ENCODE results near the gene LRFN3.

Gene LRFN3

DNA sequence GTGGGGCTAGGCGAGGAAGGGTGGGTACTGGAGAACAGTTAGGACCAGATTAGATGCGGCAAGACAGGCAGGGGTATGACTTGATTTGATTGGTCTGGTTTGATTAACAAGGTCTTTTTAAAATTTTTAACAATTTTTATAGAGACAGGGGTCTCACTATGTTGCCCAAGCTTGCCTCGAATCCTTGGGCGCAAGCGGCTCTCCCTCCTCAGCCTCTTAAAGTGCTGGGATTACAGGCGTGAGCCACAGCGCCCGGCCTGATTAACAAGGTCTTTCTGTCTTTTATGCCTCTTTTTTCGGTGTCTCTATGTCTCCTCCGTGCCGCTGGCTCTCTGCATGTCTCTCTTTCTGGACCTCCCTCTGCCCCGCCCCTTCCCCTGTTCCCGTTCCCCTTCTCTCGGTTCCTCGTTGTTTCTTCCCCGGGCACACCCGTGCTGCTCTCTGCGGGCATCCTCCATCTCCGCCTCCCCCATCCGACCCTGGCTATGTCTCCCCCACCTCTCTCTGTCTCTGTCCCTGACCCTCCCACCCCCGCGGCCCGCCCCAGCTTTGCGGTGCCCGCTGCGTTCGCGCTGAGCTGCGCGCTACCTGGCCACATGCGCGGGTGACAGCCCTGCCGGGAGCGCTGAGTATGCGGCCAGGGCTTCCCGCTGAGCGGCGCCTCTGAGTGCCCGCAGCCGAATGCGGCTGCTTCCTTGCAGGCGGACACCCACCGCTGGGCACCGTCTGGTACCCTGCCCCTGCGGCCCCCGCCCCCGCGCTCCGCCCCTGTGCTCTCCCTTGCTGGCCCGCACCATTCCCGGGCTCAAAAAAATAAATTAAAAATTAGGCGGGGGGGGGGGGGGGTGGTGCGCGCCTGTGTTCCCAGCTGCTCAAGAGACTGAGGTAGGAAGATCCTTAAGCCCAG is 50.7 kb downstream of the LRFN3 start:
- H3K9ac ChIP-seq (ENCODE audit: low read depth, low read length) = no peak overlapping the region
- peak overlapping the region; percentile 27 for H3K4me3 ChIP-seq (ENCODE audit: low read length)
- peaks cover 28% of the 10 kb centered on the region for H3K27me3 ChIP-seq (ENCODE audit: control insufficient read depth, insufficient read depth, low read length)

DNA sequence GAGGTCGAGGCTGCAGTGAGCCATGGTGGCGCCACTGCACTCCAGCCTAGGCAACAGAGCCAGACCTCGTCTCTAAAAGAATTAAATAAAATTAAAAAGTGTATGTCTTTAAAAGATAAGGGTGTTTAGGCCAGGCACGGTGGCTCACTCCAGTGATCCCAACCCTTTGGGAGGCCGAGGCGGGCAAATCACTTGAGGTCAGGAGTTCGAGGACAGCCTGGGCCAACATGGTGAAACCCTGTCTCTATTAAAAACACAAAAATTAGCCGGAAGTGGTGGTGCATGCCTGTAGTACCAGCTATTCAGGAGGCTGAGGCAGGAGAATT is 51.4 kb downstream of the LRFN3 start:
- Histone ChIP-seq H3K4me3 (ENCODE audit: low read length) (no peak overlapping the region), H3K4me2 (ENCODE audit: low read length) (no peak overlapping the region), H3K9me3 (replicated peaks; ENCODE audit: low read length) (no peaks in the 10 kb centered on the region), H3K27me3 (ENCODE audit: control insufficient read depth, insufficient read depth, low read length) (peaks cover 26% of the 10 kb centered on the region), H3K9ac (ENCODE audit: low read depth, low read length) (no peak overlapping the region), H3K36me3 (ENCODE audit: insufficient read depth, low read length) (no peaks in the 10 kb centered on the region), H3K4me1 (ENCODE audit: control insufficient read depth, insufficient read depth, low read length) (no peaks in the 10 kb centered on the region)

More for the DNA sequence above, 50.7 kb downstream of the LRFN3 start:
- H3K36me3 ChIP-seq (ENCODE audit: insufficient read depth, low read length) = no peaks in the 10 kb centered on the region
- H3K9me3 ChIP-seq (replicated peaks; ENCODE audit: low read length) = no peaks in the 10 kb centered on the region
- H3K4me1 ChIP-seq (ENCODE audit: control insufficient read depth, insufficient read depth, low read length) = no peaks in the 10 kb centered on the region
- H3K4me2 ChIP-seq (ENCODE audit: low read length) = peak overlapping the region; percentile 69

DNA sequence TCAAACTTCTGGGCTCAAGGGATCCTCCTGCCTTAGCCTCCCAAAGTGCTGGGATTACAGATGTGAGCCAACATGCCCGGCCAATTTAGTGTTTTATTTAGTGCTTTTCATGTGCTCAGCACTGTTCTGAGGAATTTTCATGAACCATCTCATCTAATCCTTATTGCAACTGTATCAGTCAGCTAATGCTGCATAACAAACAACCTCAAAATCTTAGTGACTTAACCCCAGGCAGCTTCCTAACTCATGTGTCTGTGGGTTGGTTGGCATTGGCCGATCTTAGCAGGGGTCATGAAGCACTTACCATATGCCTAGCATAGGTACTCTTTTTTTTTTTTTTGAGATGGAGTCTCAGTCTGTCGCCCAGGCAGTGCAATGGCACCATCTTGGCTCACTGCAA is 52.6 kb downstream of the LRFN3 start:
- no peak overlapping the region for H3K9ac ChIP-seq (ENCODE audit: low read depth, low read length)
- H3K36me3 ChIP-seq (ENCODE audit: insufficient read depth, low read length) = no peaks in the 10 kb centered on the region
- no peaks in the 10 kb centered on the region for H3K9me3 ChIP-seq (replicated peaks; ENCODE audit: low read length)
- no peak overlapping the region for H3K4me3 ChIP-seq (ENCODE audit: low read length)
- H3K27me3 ChIP-seq (ENCODE audit: control insufficient read depth, insufficient read depth, low read length) = peaks cover 25% of the 10 kb centered on the region
- H3K4me1 ChIP-seq (ENCODE audit: control insufficient read depth, insufficient read depth, low read length) = no peaks in the 10 kb centered on the region
- no peak overlapping the region for H3K4me2 ChIP-seq (ENCODE audit: low read length)

DNA sequence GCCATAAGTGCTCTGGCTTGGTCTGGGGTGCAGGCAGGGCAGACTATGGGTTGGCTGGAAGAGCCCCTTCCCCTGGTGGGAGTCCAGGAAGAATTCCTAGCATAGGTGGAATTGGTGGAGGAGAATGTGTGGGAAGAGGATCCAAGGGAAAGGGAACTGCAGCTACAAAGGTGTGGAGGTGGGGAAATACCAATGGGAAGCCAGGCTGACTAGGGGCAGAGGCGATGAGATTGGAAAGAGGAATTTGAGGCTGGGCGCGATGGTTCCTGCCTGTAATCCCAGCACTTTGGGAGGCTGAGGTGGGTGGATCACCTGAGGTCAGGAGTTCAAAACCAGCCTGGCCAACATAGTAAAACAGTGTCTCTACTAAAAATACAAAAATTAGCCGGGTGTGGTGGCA is 54.0 kb downstream of the LRFN3 start:
- Histone ChIP-seq H3K4me2 (ENCODE audit: low read length) (no peak overlapping the region), H3K36me3 (ENCODE audit: insufficient read depth, low read length) (no peaks in the 10 kb centered on the region), H3K9ac (ENCODE audit: low read depth, low read length) (no peak overlapping the region), H3K4me3 (ENCODE audit: low read length) (no peak overlapping the region), H3K27me3 (ENCODE audit: control insufficient read depth, insufficient read depth, low read length) (peaks cover 20% of the 10 kb centered on the region), H3K4me1 (ENCODE audit: control insufficient read depth, insufficient read depth, low read length) (peaks cover 5% of the 10 kb centered on the region), H3K9me3 (replicated peaks; ENCODE audit: low read length) (no peaks in the 10 kb centered on the region)

DNA sequence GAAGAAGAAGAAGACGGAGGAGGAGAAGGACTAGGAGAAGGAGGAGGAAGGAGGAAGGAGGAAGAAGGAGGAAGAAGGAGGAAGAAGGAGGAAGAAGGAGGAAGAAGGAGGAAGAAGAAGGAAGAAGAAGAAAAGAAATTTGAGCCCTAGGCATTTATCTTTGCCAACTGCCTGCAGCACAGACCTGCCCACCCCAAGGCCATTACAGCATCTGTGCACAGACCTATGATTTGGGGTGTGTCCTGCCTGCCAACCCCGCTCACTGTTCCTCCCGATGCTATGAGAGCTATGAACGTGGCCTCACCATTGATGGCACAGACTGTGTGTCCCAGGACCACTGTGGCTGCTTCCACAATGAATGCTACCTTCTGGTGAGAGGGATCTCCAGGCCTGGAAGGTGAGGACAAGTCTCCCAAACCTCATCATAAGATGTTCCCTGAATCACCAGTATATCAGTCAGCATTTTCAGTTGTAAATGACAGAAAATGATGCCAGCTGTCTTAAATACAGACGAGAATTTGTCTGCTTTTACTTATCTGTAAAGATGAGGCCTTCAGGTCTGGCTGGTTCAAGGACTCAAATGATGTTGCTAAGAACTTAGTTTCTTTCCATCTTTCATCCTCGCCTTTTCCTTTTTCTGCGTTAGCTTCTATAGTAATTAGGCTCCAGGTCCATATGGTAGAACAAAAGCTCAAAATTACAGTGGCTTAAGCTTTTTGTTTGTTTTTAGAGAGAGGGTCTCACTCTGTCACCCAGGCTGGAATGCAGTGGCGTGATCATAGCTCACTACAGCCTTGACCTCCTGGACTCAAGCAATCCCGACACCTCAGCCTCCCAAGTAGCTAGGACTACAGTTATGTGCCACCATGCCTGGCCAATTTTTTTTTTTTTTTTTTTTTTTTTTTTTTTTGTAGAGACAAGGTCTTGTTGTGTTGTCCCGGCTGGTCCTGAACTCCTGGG is 54.9 kb downstream of the LRFN3 start:
- Histone ChIP-seq H3K4me3 (ENCODE audit: low read length) (no peak overlapping the region), H3K4me1 (ENCODE audit: control insufficient read depth, insufficient read depth, low read length) (peaks cover 11% of the 10 kb centered on the region), H3K9me3 (replicated peaks; ENCODE audit: low read length) (no peaks in the 10 kb centered on the region), H3K4me2 (ENCODE audit: low read length) (no peak overlapping the region), H3K36me3 (ENCODE audit: insufficient read depth, low read length) (no peaks in the 10 kb centered on the region), H3K9ac (ENCODE audit: low read depth, low read length) (no peak overlapping the region), H3K27me3 (ENCODE audit: control insufficient read depth, insufficient read depth, low read length) (peaks cover 12% of the 10 kb centered on the region)

DNA sequence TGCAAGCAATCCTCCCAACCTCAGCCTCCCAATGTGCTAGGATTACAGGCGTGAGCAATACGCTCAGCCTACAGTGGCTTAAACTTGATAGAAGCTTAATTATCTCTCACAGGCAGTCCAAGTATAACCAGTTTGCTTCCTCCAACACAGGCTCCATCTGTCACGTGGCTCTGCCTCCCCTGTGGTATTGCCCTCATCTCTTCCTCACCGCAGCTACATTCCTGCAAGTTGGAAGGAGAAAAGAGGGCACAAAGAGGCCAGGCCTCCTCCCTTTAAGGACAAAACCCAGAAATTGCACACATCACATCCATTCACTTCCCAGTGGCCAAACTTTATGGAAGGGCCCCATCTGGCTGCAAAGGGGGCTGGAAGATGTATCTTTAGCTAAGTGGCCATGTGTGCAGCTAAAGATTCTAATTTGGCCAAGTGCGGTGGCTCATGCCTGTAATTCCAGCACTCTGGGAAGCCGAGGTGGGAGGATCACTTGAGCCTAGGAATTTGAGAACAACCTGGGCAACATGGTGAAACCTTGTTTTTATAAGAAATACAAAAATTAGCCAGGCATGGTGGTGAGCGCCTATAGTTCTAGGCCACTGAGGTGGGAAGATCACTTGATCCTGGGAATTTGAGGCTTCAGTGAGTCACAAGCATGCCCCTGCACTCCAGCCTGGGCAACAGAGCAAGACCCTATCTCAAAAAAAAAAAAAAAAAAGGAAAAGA is 55.7 kb downstream of the LRFN3 start:
- Histone ChIP-seq H3K9me3 (replicated peaks; ENCODE audit: low read length) (no peaks in the 10 kb centered on the region), H3K4me2 (ENCODE audit: low read length) (no peak overlapping the region), H3K27me3 (ENCODE audit: control insufficient read depth, insufficient read depth, low read length) (peaks cover 3% of the 10 kb centered on the region), H3K9ac (ENCODE audit: low read depth, low read length) (no peak overlapping the region), H3K4me3 (ENCODE audit: low read length) (no peak overlapping the region), H3K4me1 (ENCODE audit: control insufficient read depth, insufficient read depth, low read length) (peaks cover 19% of the 10 kb centered on the region), H3K36me3 (ENCODE audit: insufficient read depth, low read length) (no peaks in the 10 kb centered on the region)

DNA sequence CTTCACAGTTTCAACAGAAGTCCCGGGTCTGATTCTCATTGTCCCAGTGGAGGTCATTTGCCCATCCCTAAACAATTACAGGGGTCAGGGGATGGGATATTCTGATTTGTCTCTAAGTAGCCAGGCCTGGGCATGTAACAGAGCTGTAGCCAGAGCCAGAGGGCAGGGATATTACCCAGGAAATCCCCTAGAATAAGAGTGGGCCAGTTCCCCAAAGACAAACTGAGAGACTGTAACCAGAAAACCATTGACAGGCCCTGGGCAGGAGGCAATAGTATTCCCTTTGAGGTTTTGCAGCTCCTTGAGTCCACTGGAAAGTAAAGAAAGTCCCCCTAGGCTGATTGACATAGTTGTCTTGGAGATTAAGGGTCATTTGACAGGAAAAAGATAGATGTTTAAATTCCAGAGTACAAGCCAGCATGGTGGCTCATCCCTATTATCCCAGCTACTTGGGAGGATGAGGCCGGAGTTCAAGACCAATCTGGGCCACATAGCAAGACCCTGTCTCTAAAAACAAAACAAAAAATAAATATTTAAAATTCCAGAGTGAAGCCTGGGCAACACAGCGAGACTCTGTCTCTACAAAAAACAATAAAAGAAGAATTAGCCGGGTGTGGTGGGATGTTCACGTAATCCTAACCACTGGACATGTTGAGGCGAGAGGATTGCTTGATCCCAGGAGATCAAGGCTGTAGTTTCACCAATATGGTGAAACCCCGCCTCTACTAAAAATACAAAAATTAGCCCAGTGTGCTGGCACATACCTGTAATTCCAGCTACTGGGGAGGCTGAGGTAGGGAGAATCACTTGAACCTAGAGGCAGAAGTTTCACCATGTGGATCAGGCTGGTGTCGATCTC is 57.0 kb downstream of the LRFN3 start:
- Histone ChIP-seq H3K4me1 (ENCODE audit: control insufficient read depth, insufficient read depth, low read length) (peaks cover 19% of the 10 kb centered on the region), H3K9ac (ENCODE audit: low read depth, low read length) (no peak overlapping the region), H3K4me3 (ENCODE audit: low read length) (no peak overlapping the region), H3K4me2 (ENCODE audit: low read length) (no peak overlapping the region), H3K36me3 (ENCODE audit: insufficient read depth, low read length) (no peaks in the 10 kb centered on the region), H3K27me3 (ENCODE audit: control insufficient read depth, insufficient read depth, low read length) (no peaks in the 10 kb centered on the region), H3K9me3 (replicated peaks; ENCODE audit: low read length) (no peaks in the 10 kb centered on the region)

DNA sequence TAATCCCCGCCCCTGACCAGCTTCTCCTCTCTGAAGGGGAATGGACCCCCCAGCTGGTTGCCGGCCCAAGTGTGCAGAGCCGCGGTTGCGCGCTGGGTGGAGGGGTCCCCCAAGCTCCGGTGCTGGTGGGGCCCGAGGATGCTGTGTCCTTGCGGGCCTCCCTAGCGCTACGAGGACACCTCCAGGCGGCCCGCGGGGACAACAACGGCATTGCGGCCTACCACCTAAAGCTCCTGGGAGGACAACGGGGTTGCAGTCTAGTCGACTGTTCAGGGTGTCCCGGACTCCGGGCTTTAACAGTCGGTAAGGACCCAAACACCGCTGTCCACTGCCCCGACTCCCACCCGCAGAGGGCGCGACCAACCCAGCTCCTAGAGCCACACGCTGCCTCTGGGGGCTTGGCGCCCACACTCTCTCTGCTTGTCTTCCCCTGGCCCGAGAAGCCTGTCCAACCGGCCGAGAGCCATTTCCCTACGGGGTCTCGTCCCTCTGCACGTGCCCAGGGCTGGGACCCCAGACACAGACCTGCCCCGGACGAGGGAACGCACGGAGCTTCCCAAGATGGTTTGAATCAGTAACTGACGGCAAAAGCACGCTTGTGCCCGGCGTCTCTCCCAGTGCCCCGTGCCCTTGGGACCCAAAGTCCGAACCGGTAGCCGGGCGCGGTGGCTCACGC is 57.9 kb downstream of the LRFN3 start:
- no peaks in the 10 kb centered on the region for H3K36me3 ChIP-seq (ENCODE audit: insufficient read depth, low read length)
- peak overlapping the region; percentile 89 for H3K4me3 ChIP-seq (ENCODE audit: low read length)
- peak overlapping the region; percentile 79 for H3K9ac ChIP-seq (ENCODE audit: low read depth, low read length)
- peaks cover 20% of the 10 kb centered on the region for H3K4me1 ChIP-seq (ENCODE audit: control insufficient read depth, insufficient read depth, low read length)
- peak overlapping the region; percentile 97 for H3K4me2 ChIP-seq (ENCODE audit: low read length)
- no peaks in the 10 kb centered on the region for H3K9me3 ChIP-seq (replicated peaks; ENCODE audit: low read length)
- no peaks in the 10 kb centered on the region for H3K27me3 ChIP-seq (ENCODE audit: control insufficient read depth, insufficient read depth, low read length)

All from skeletal muscle satellite cell (primary cell).